Endothelial cell of umbilical vein (primary cell): Measurements from ENCODE around the gene SRBD1. TPM values are rescaled to one million over a fixed set of nuclear protein-coding genes. Genes with fewer than 3 reads are reported as not detected.

Source experiments
- BruUV-seq: library from RNA; stranded (reverse); fragments of 400-500 nt; replicated peaks from 2 replicates; lab custom pipeline; 2021; lab: Mats Ljungman, UMichigan
- CTCF ChIA-PET: fragments of 300-600, 350-600 bp; sonication (Branson Sonifier 250); formaldehyde crosslinking; loops from one replicate; lab custom pipeline; 2021; ENCODE audit warnings: antibody characterized with exemption, inconsistent platforms; lab: Charles Lee
- POLR2A ChIA-PET: fragments of 300-600, 350-600 bp; sonication (Branson Sonifier 250); formaldehyde crosslinking; loops from one replicate; lab custom pipeline; 2021; ENCODE audit warnings: antibody characterized with exemption, inconsistent platforms; lab: Charles Lee
- DNase-seq: peaks from one replicate; pipeline ENCODE4 v3.0.0-alpha.2; 2011; ENCODE audit warnings: low read depth, low spot score
- FAIRE-seq: peaks from 2 replicates; lab custom pipeline; 2011; peaks lifted over from hg19 to GRCh38; lab: Jason Lieb, UNC
- H2AFZ ChIP-seq: 2 replicates; pipeline ENCODE4 v1.6.0; 2012; ENCODE audit warnings: low read depth, low read length, control low read depth, inconsistent platforms
- H3K27ac ChIP-seq: 2 replicates; pipeline ENCODE4 v1.5.1; 2011; ENCODE audit warnings: low read depth, mild to moderate bottlenecking, control low read depth, low read length, moderate library complexity; ENCODE audit not compliant: insufficient read depth
- H3K27me3 ChIP-seq, 2 experiments: 2 replicates each; pipeline versions ENCODE4 v1.6.0 to v1.6.1; 2011; ENCODE audit warnings: low read length in 2 of 2, mixed read lengths in 1 of 2; ENCODE audit not compliant: control insufficient read depth in 2 of 2, insufficient read depth in 2 of 2
- H3K36me3 ChIP-seq, 2 experiments: 2 replicates in 1 of 2; 3 replicates in 1 of 2; pipeline ENCODE4 v1.5.1; 2011; ENCODE audit warnings: low read length in 2 of 2, mild to moderate bottlenecking in 1 of 2, moderate library complexity in 1 of 2; ENCODE audit not compliant: control insufficient read depth in 2 of 2, insufficient read depth in 2 of 2; ENCODE audit errors: extremely low read depth in 1 of 2
- H3K4me1 ChIP-seq: 3 replicates; pipeline ENCODE4 v1.5.1; 2011; ENCODE audit warnings: mild to moderate bottlenecking, low read length; ENCODE audit not compliant: control insufficient read depth, insufficient read depth; ENCODE audit errors: extremely low read depth
- H3K4me2 ChIP-seq: 2 replicates; pipeline ENCODE4 v1.6.1; 2011; ENCODE audit warnings: low read length, control low read depth, mixed read lengths; ENCODE audit not compliant: insufficient read depth
- H3K4me3 ChIP-seq, 3 experiments: fragments of 200-600 bp in 1 of 3; sonication (generic), shearing (Covaris generic) in 1 of 3; replicated peaks in 1 of 3; 2 replicates each; pipeline ENCODE4 v1.5.1; 2011 to 2016; ENCODE audit warnings: control low read depth in 3 of 3, low read length in 3 of 3, mild to moderate bottlenecking in 2 of 3, inconsistent platforms in 1 of 3, low read depth in 1 of 3, moderate library complexity in 1 of 3; ENCODE audit not compliant: insufficient read depth in 1 of 3
- H3K79me2 ChIP-seq: 2 replicates; pipeline ENCODE4 v1.6.0; 2012; ENCODE audit warnings: low read length, inconsistent platforms; ENCODE audit not compliant: control insufficient read depth, insufficient read depth
- H3K9ac ChIP-seq: replicated peaks from 2 replicates; pipeline ENCODE3; 2011; ENCODE audit warnings: low read length, control low read depth; ENCODE audit not compliant: insufficient read depth; ENCODE audit errors: extremely low read depth
- H3K9me1 ChIP-seq: replicated peaks from 3 replicates; pipeline ENCODE4 v1.6.0; 2011; ENCODE audit warnings: mild to moderate bottlenecking, low read length; ENCODE audit not compliant: control insufficient read depth, insufficient read depth; ENCODE audit errors: extremely low read depth
- H3K9me3 ChIP-seq: replicated peaks from 2 replicates; pipeline ENCODE4 v1.5.1; 2012; ENCODE audit warnings: low read length, inconsistent platforms; ENCODE audit not compliant: control insufficient read depth, insufficient read depth
- H4K20me1 ChIP-seq: replicated peaks from 2 replicates; pipeline ENCODE3; 2011; ENCODE audit warnings: mild to moderate bottlenecking, low read length; ENCODE audit not compliant: control insufficient read depth, insufficient read depth; ENCODE audit errors: extremely low read depth
- EZH2 ChIP-seq: IDR thresholded peaks from 2 replicates; pipeline ENCODE4 v1.6.1; 2012; ENCODE audit warnings: borderline replicate concordance, low read depth, mild to moderate bottlenecking, moderate library complexity, low read length, inconsistent platforms; ENCODE audit not compliant: severe bottlenecking
- FOS ChIP-seq: IDR thresholded peaks from 2 replicates; pipeline ENCODE4 v1.6.1; 2011; ENCODE audit warnings: mild to moderate bottlenecking, low read length, moderate library complexity, borderline replicate concordance; ENCODE audit not compliant: insufficient read depth
- GATA2 ChIP-seq: IDR thresholded peaks from 2 replicates; pipeline ENCODE4 v1.7.0; 2011; ENCODE audit warnings: low read depth, mild to moderate bottlenecking, moderate library complexity, mixed read lengths, low read length; ENCODE audit not compliant: insufficient read length, insufficient read depth
- JUN ChIP-seq: IDR thresholded peaks from 2 replicates; pipeline ENCODE4 v1.6.1; 2011; ENCODE audit warnings: borderline replicate concordance, low read depth; ENCODE audit not compliant: insufficient read length, insufficient read depth
- MAX ChIP-seq: IDR thresholded peaks from 2 replicates; pipeline ENCODE4 v1.6.1; 2011; ENCODE audit not compliant: insufficient read depth, insufficient read length
- MYC ChIP-seq: IDR thresholded peaks from one replicate; pipeline ENCODE4 v1.6.1; 2011; ENCODE audit warnings: mild to moderate bottlenecking, low read depth, low read length
- POLR2A ChIP-seq: IDR thresholded peaks from 2 replicates; pipeline ENCODE4 v1.6.1; 2012; ENCODE audit warnings: low read depth, mild to moderate bottlenecking, control low read depth, low read length
- POLR2AphosphoS5 ChIP-seq: IDR thresholded peaks from 2 replicates; pipeline ENCODE4 v1.6.1; 2012; ENCODE audit warnings: low read depth, mild to moderate bottlenecking, control low read depth, low read length, moderate library complexity; ENCODE audit not compliant: insufficient read depth
- dilution Hi-C: fragments of 300-500 bp; cut with MboI; formaldehyde crosslinking; loops from one replicate; pipeline ENCODE4 v1.15.0; 2019; ENCODE audit warnings: low sequenced_read_pairs; ENCODE audit not compliant: extremely low pct_ligation_motif_present
- intact Hi-C: fragments of 100-400 bp; cut with micrococcal nuclease; formaldehyde crosslinking; loops from one replicate; pipeline ENCODE4 v1.10.0; 2022
- polyA plus RNA-seq, 4 experiments: library from polyadenylated mRNA; depleted of rRNA in 3 of 4; stranded (reverse) in 3 of 4; unstranded in 1 of 4; fragments of >200 nt; gene quantifications; 2 replicates each; pipeline versions ENCODE4 v1.2.1 to v1.2.3, GENCODE V29; 2011 to 2012; ENCODE audit warnings: missing spikeins in 1 of 4
- total RNA-seq: library from RNA; stranded (reverse); gene quantifications from 2 replicates; pipeline ENCODE4 v1.2.3, GENCODE V29; 2021
- TF ChIP-seq, protein P1 (sequence below), 2 donors: IDR thresholded peaks; 1 replicate in 1 of 2; 2 replicates in 1 of 2; pipeline ENCODE4 v1.5.1; 2011; ENCODE audit warnings: low read length in 2 of 2, mild to moderate bottlenecking in 2 of 2, moderate library complexity in 2 of 2, control low read depth in 1 of 2, inconsistent platforms in 1 of 2, low read depth in 1 of 2; ENCODE audit not compliant: insufficient read depth in 1 of 2; ENCODE audit errors: extremely low read depth in 1 of 2

The SRBD1 gene
- total and polyA plus RNA-seq, 2 donors (not counting 3 experiments of a cell fraction or from before 2014, with no cell fraction given), result 3.7 to 12.5 TPM

DNA sequence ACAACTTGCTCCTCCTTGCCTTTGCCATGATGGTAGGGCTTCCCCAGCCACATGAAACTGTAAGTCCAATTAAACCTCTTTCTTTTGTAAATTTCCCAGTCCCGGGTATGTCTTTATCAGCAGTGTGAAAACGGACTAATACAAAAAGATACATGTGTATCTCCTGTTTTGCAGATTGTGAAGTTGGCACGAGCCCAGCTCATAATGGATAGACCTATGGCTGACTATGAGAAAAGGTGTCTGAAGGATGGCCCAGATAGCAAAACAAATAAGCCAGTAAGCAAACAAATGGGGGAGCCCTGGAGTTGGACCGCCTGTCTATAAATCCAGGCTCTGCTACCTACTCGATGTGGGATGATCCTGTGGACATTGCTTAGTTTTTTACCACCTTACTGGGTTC is 24.9 kb upstream of the SRBD1 start:
- H3K27me3 ChIP-seq, result peaks cover 0 to 2% of the 10 kb centered on the region in 2 experiments
- H4K20me1 ChIP-seq, result no peaks in the 10 kb centered on the region
- no peak for TF ChIP-seq FOS
- TF ChIP-seq GATA2, result no peak
- TF ChIP-seq, protein P1, sequence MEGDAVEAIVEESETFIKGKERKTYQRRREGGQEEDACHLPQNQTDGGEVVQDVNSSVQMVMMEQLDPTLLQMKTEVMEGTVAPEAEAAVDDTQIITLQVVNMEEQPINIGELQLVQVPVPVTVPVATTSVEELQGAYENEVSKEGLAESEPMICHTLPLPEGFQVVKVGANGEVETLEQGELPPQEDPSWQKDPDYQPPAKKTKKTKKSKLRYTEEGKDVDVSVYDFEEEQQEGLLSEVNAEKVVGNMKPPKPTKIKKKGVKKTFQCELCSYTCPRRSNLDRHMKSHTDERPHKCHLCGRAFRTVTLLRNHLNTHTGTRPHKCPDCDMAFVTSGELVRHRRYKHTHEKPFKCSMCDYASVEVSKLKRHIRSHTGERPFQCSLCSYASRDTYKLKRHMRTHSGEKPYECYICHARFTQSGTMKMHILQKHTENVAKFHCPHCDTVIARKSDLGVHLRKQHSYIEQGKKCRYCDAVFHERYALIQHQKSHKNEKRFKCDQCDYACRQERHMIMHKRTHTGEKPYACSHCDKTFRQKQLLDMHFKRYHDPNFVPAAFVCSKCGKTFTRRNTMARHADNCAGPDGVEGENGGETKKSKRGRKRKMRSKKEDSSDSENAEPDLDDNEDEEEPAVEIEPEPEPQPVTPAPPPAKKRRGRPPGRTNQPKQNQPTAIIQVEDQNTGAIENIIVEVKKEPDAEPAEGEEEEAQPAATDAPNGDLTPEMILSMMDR (IDR thresholded peaks at IDR 0.05; ENCODE audit: extremely low read depth in 1 of 2, insufficient read depth in 1 of 2, low read depth in 1 of 2, low read length in 2 of 2), result no peak
- TF ChIP-seq POLR2AphosphoS5, result no peak
- TF ChIP-seq POLR2A, result no peak
- no peak for TF ChIP-seq EZH2
- TF ChIP-seq MYC, result no peak
- TF ChIP-seq MAX, result no peak
- TF ChIP-seq JUN, result no peak
- no peaks in the 10 kb centered on the region for H3K9me1 ChIP-seq
- FAIRE-seq, result no peak
- no peaks in the 10 kb centered on the region for H3K36me3 ChIP-seq
- no peaks in the 10 kb centered on the region for H3K9me3 ChIP-seq
- no peaks in the 10 kb centered on the region for H3K79me2 ChIP-seq
- no TSS peak for BruUV-seq
- intact Hi-C loops (no loop called here), dilution Hi-C loops (no loop called here)
- H2AFZ ChIP-seq, result no peak overlapping the region
- no peak overlapping the region for H3K4me3 ChIP-seq
- H3K4me1 ChIP-seq, result peaks cover 5% of the 10 kb centered on the region
- no peak overlapping the region for H3K9ac ChIP-seq
- H3K4me2 ChIP-seq, result no peak overlapping the region
- ChIA-PET POLR2A (no interaction called here), CTCF (interaction anchor here (1.8 kb wide), 1 partner anchor 51 kb away, joined by 4 read pairs; no protein-coding TSS in a partner anchor)
- H3K27ac ChIP-seq, result no peak overlapping the region
- DNase-seq, result no peak
